Astrocyte (in vitro differentiated cells and primary cell): ENCODE measurements around the gene RBP3. TPM values are rescaled to one million over a fixed set of nuclear protein-coding genes. Genes with fewer than 3 reads are reported as not detected.

Experiments
- DNase-seq: peaks from one replicate; pipeline ENCODE4 v3.0.0-alpha.2; 2010; ENCODE audit warnings: low read depth
- FAIRE-seq: peaks from 2 replicates; lab custom pipeline; 2011; peaks lifted over from hg19 to GRCh38; lab: Jason Lieb, UNC
- H2AFZ ChIP-seq: 2 replicates; pipeline ENCODE4 v1.6.0; 2012; ENCODE audit warnings: low read depth, low read length, inconsistent platforms
- H3K27ac ChIP-seq: 2 replicates; pipeline ENCODE4 v1.5.1; 2011; ENCODE audit warnings: low read depth, low read length, inconsistent platforms
- H3K27me3 ChIP-seq: 2 replicates; pipeline ENCODE4 v1.6.0; 2011; ENCODE audit warnings: low read length, inconsistent platforms; ENCODE audit not compliant: insufficient read depth
- H3K36me3 ChIP-seq: 2 replicates; pipeline ENCODE4 v1.5.1; 2011; ENCODE audit warnings: low read length, inconsistent platforms; ENCODE audit not compliant: insufficient read depth
- H3K4me1 ChIP-seq: 2 replicates; pipeline ENCODE4 v1.5.1; 2011; ENCODE audit warnings: low read length, inconsistent platforms; ENCODE audit not compliant: insufficient read depth
- H3K4me2 ChIP-seq: 2 replicates; pipeline ENCODE4 v1.6.0; 2012; ENCODE audit warnings: low read length, inconsistent platforms
- H3K4me3 ChIP-seq: 2 replicates; pipeline ENCODE4 v1.5.1; 2011; ENCODE audit warnings: low read depth, mild to moderate bottlenecking, low read length, inconsistent platforms; ENCODE audit not compliant: insufficient read depth
- H3K79me2 ChIP-seq: 2 replicates; pipeline ENCODE4 v1.6.0; 2012; ENCODE audit warnings: mild to moderate bottlenecking, low read length, inconsistent platforms; ENCODE audit not compliant: insufficient read depth
- H3K9ac ChIP-seq: 2 replicates; pipeline ENCODE4 v1.6.0; 2012; ENCODE audit warnings: mild to moderate bottlenecking, low read length, inconsistent platforms
- H3K9me3 ChIP-seq: 2 replicates; pipeline ENCODE4 v1.5.1; 2012; ENCODE audit warnings: low read depth, mild to moderate bottlenecking, low read length, inconsistent platforms; ENCODE audit not compliant: insufficient read depth
- H4K20me1 ChIP-seq: 2 replicates; pipeline ENCODE4 v1.6.0; 2012; ENCODE audit warnings: low read length, inconsistent platforms; ENCODE audit not compliant: insufficient read depth
- H3K27ac Mint-ChIP-seq: one replicate; pipeline ENCODE4 v1.8.0; 2021; ENCODE audit warnings: mild to moderate bottlenecking, mixed read lengths; ENCODE audit not compliant: unreplicated experiment
- H3K27me3 Mint-ChIP-seq: one replicate; pipeline ENCODE4 v1.8.0; 2021; ENCODE audit warnings: low read depth, mixed read lengths; ENCODE audit not compliant: unreplicated experiment
- H3K36me3 Mint-ChIP-seq: one replicate; pipeline ENCODE4 v1.8.0; 2021; ENCODE audit warnings: low read depth, mixed read lengths; ENCODE audit not compliant: unreplicated experiment
- H3K4me1 Mint-ChIP-seq: one replicate; pipeline ENCODE4 v1.8.0; 2021; ENCODE audit warnings: low read depth, mixed read lengths; ENCODE audit not compliant: unreplicated experiment
- H3K4me3 Mint-ChIP-seq: one replicate; pipeline ENCODE4 v1.8.0; 2021; ENCODE audit warnings: mild to moderate bottlenecking, moderate library complexity, mixed read lengths; ENCODE audit not compliant: unreplicated experiment
- H3K9me3 Mint-ChIP-seq: one replicate; pipeline ENCODE4 v1.8.0; 2021; ENCODE audit warnings: mild to moderate bottlenecking, mixed read lengths; ENCODE audit not compliant: unreplicated experiment
- EZH2 ChIP-seq: IDR thresholded peaks from 2 replicates; pipeline ENCODE4 v1.6.1; 2012; ENCODE audit warnings: mild to moderate bottlenecking, low read length, inconsistent platforms; ENCODE audit not compliant: insufficient read depth
- total RNA-seq: library from RNA; stranded (reverse); gene quantifications from 2 replicates; pipeline ENCODE4 v1.2.1, GENCODE V29; 2021
- TF ChIP-seq, protein P1 (sequence below): IDR thresholded peaks from 2 replicates; pipeline ENCODE4 v1.5.1; 2011; ENCODE audit warnings: low read depth, mild to moderate bottlenecking, inconsistent platforms, low read length, moderate library complexity; ENCODE audit not compliant: insufficient read depth

The RBP3 gene
- total RNA-seq, 1 donor from 2014 or later = not detected

DNA sequence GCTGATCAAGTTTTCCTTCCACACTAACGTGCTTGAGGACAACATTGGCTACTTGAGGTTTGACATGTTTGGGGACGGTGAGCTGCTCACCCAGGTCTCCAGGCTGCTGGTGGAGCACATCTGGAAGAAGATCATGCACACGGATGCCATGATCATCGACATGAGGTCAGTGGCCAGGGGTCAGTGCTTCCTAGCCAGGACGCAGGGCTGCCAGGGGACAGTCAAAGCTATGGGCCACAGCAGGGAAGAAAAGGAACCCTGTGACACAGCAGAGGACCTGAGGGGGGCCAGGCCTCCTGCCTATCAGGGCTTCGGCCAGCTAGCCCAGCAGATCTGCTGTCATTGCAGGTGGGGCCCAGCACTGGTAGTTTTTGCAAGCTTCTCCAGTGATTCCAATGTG, 5.2 kb downstream of the RBP3 start:
- Histone ChIP-seq H3K79me2 (no peaks in the 10 kb centered on the region), H3K27me3 (no peaks in the 10 kb centered on the region), H3K9ac (no peak overlapping the region), H3K4me3 (no peak overlapping the region), H3K9me3 (no peaks in the 10 kb centered on the region), H3K4me2 (no peak overlapping the region), H3K27ac (no peak overlapping the region), H3K4me1 (no peaks in the 10 kb centered on the region), H2AFZ (no peak overlapping the region), H3K36me3 (no peaks in the 10 kb centered on the region), H4K20me1 (no peaks in the 10 kb centered on the region)
- no peaks in the 10 kb centered on the region for H3K4me1 Mint-ChIP-seq
- no peaks in the 10 kb centered on the region for H3K36me3 Mint-ChIP-seq
- no peak overlapping the region for H3K27ac Mint-ChIP-seq
- H3K4me3 Mint-ChIP-seq = no peak overlapping the region
- DNase-seq = no peak
- H3K27me3 Mint-ChIP-seq = peaks cover 10% of the 10 kb centered on the region
- TF ChIP-seq, protein P1, sequence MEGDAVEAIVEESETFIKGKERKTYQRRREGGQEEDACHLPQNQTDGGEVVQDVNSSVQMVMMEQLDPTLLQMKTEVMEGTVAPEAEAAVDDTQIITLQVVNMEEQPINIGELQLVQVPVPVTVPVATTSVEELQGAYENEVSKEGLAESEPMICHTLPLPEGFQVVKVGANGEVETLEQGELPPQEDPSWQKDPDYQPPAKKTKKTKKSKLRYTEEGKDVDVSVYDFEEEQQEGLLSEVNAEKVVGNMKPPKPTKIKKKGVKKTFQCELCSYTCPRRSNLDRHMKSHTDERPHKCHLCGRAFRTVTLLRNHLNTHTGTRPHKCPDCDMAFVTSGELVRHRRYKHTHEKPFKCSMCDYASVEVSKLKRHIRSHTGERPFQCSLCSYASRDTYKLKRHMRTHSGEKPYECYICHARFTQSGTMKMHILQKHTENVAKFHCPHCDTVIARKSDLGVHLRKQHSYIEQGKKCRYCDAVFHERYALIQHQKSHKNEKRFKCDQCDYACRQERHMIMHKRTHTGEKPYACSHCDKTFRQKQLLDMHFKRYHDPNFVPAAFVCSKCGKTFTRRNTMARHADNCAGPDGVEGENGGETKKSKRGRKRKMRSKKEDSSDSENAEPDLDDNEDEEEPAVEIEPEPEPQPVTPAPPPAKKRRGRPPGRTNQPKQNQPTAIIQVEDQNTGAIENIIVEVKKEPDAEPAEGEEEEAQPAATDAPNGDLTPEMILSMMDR = no peak
- no peak for TF ChIP-seq EZH2
- no peak for FAIRE-seq
- H3K9me3 Mint-ChIP-seq = no peaks in the 10 kb centered on the region

DNA sequence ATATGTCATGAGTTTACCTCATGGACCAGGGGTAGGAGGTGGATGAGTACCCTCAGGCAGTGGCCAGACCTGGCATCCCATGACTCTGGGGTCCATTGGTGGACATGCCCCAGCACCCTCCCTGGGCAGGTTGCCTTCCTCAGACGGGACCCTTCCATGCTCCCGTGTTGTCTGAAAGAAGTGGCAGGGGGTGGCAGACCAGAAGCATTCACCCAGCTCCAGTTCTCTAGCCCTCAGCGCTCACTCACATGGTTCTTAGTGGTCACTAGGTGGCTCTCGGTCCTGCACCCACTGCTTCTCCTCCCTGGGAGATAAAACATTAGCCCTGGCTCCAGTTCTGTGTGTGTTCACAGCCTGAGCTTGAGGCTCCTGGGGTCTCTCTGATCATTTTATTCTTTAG, 6.0 kb downstream of the RBP3 start:
- FAIRE-seq = no peak

DNA sequence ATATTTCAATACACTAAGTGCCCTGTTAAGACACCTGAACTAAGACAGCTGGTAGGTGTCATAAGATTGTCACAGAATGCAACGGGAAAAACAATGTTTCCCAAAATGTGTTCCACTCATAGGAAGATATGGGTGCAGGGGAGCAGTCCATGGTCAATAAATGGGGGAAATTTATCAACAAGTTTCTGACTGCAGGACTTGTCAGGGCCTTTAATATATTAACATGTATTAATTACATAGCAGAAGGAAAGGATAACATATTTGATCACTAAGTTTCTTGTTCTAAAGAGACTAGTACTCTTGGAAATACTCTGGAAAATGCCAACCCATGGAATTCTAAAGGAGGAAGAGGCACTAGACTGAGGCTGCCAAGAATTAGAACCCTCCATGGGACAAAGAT, 6.7 kb downstream of the RBP3 start:
- H2AFZ ChIP-seq = no peak overlapping the region
- no peaks in the 10 kb centered on the region for H3K36me3 ChIP-seq
- TF ChIP-seq, protein P1 = no peak
- TF ChIP-seq EZH2 = no peak
- no peaks in the 10 kb centered on the region for H4K20me1 ChIP-seq
- H3K79me2 ChIP-seq = no peaks in the 10 kb centered on the region
- Mint-ChIP-seq H3K27ac (no peak overlapping the region), H3K4me3 (no peak overlapping the region), H3K36me3 (no peaks in the 10 kb centered on the region), H3K9me3 (no peaks in the 10 kb centered on the region), H3K4me1 (no peaks in the 10 kb centered on the region), H3K27me3 (peaks cover 10% of the 10 kb centered on the region)
- H3K4me2 ChIP-seq = no peak overlapping the region
- H3K9me3 ChIP-seq = no peaks in the 10 kb centered on the region
- DNase-seq = no peak
- no peak overlapping the region for H3K27ac ChIP-seq
- no peak for FAIRE-seq
- H3K9ac ChIP-seq = no peak overlapping the region
- H3K27me3 ChIP-seq = no peaks in the 10 kb centered on the region
- H3K4me1 ChIP-seq = no peaks in the 10 kb centered on the region
- no peak overlapping the region for H3K4me3 ChIP-seq

More for the DNA sequence above, 6.0 kb downstream of the RBP3 start:
- no peak overlapping the region for H3K4me2 ChIP-seq
- H3K9me3 ChIP-seq = no peaks in the 10 kb centered on the region
- H3K4me1 ChIP-seq = no peaks in the 10 kb centered on the region
- H3K9me3 Mint-ChIP-seq = no peaks in the 10 kb centered on the region
- no peak overlapping the region for H3K9ac ChIP-seq
- no peaks in the 10 kb centered on the region for H3K4me1 Mint-ChIP-seq
- H3K36me3 ChIP-seq = no peaks in the 10 kb centered on the region
- H2AFZ ChIP-seq = no peak overlapping the region
- H3K4me3 Mint-ChIP-seq = no peak overlapping the region
- no peaks in the 10 kb centered on the region for H3K79me2 ChIP-seq
- H4K20me1 ChIP-seq = no peaks in the 10 kb centered on the region
- no peak overlapping the region for H3K27ac Mint-ChIP-seq
- no peak overlapping the region for H3K27ac ChIP-seq
- TF ChIP-seq EZH2 = no peak
- TF ChIP-seq, protein P1 = no peak
- no peaks in the 10 kb centered on the region for H3K27me3 ChIP-seq
- H3K4me3 ChIP-seq = no peak overlapping the region
- H3K36me3 Mint-ChIP-seq = no peaks in the 10 kb centered on the region
- H3K27me3 Mint-ChIP-seq = peaks cover 10% of the 10 kb centered on the region
- DNase-seq = no peak
